Measurements from ENCODE around the gene SLC2A8.

SLC2A8 gene

DNA sequence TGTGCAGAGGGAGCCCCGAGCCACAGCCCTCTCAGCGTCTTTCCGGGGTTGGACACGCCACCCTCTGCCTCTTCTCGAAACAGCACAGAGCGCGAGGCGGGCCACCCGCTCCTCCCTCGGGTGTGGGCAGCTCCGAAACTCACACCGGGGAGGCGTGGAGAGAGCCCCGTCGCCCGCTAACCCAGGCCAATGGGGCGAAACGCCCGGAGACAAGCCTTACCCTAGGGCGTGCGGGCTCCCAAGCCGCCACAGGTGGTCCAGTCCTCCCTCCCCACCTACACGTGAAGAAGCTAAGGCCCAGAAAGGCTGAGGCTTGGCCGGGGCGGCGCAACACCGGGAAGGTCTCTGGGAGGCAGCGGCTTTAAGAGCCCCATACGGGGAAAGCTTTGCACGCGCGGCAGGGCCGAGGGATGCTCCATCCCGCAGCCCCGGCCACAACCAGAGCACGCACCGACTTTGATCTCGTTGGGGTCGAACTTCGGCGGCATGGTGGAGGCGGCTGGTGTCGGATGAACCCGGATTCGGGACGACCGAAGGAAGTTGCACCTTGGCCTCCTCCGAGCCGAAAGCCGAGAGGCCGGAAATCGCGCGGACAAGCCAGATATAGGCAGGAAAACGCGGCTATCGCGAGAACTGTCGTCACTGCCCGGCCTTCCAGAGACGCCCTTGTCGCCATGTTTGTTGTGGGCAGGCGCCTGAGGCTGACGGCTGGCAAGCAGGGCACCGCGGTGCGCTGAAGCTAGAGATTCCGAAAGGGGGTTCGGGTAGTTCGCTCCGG lies 54.0 kb downstream of the SLC2A8 start, which contains the start of the genes LRSAM1 and RPL12:
Gene LRSAM1, plus strand, starts transcription at position 681 of the 778 bp plus-strand sequence. CDS start 3,018 bp downstream, outside the sequence.
Gene RPL12, minus strand, starts transcription at position 577 of the 778 bp plus-strand sequence. Its CDS starts 89 bp downstream, at position 488.
- Histone ChIP-seq H3K27me3 (ENCODE audit: control insufficient read depth, insufficient read depth, low read length) (no peaks in the 10 kb centered on the region), H3K4me1 (ENCODE audit: control insufficient read depth, insufficient read depth, low read length) (peaks cover 11% of the 10 kb centered on the region), H3K36me3 (ENCODE audit: control insufficient read depth, insufficient read depth, low read length) (peaks cover 57% of the 10 kb centered on the region)

GRCh38 chr9:127451608-127451857 lies 54.6 kb downstream of the SLC2A8 start:
- Histone ChIP-seq H3K4me1 (ENCODE audit: control insufficient read depth, insufficient read depth, low read length) (peaks cover 11% of the 10 kb centered on the region), H3K4me3 (ENCODE audit: low read depth, low read length) (peak overlapping the region; percentile 96), H3K27me3 (ENCODE audit: control insufficient read depth, insufficient read depth, low read length) (no peaks in the 10 kb centered on the region), H3K9me3 (ENCODE audit: control insufficient read depth, insufficient read depth, low read length) (no peaks in the 10 kb centered on the region), H3K36me3 (ENCODE audit: control insufficient read depth, insufficient read depth, low read length) (peaks cover 52% of the 10 kb centered on the region), H3K27ac (ENCODE audit: low read depth, low read length) (peak overlapping the region; percentile 97), H3K9ac (ENCODE audit: low read depth, low read length) (peak overlapping the region; percentile 49)

More for the DNA sequence above, 54.0 kb downstream of the SLC2A8 start, which contains the start of the genes LRSAM1 and RPL12:
- Histone ChIP-seq H3K27ac (ENCODE audit: low read depth, low read length) (peak within 1 kb of the TSS; percentile 97), H3K4me3 (ENCODE audit: low read depth, low read length) (peak within 1 kb of the TSS; percentile 96), H3K9ac (ENCODE audit: low read depth, low read length) (peak within 1 kb of the TSS; percentile 99), H3K9me3 (ENCODE audit: control insufficient read depth, insufficient read depth, low read length) (no peaks in the 10 kb centered on the region)

- peak overlapping the region; percentile 96 for H3K4me3 ChIP-seq (ENCODE audit: low read depth, low read length)
- H3K36me3 ChIP-seq (ENCODE audit: control insufficient read depth, insufficient read depth, low read length) = peaks cover 51% of the 10 kb centered on the region
Observed at GRCh38 chr9:127451858-127452656, 55.1 kb downstream of the SLC2A8 start.

GRCh38 chr9:127452691-127453090 lies 55.7 kb downstream of the SLC2A8 start:
- Histone ChIP-seq H3K27me3 (ENCODE audit: control insufficient read depth, insufficient read depth, low read length) (no peaks in the 10 kb centered on the region), H3K4me3 (ENCODE audit: low read depth, low read length) (peak overlapping the region; percentile 96), H3K9ac (ENCODE audit: low read depth, low read length) (no peak overlapping the region), H3K9me3 (ENCODE audit: control insufficient read depth, insufficient read depth, low read length) (no peaks in the 10 kb centered on the region), H3K4me1 (ENCODE audit: control insufficient read depth, insufficient read depth, low read length) (peaks cover 11% of the 10 kb centered on the region), H3K36me3 (ENCODE audit: control insufficient read depth, insufficient read depth, low read length) (peaks cover 51% of the 10 kb centered on the region), H3K27ac (ENCODE audit: low read depth, low read length) (no peak overlapping the region)

More at GRCh38 chr9:127451858-127452656, 55.1 kb downstream of the SLC2A8 start:
- Histone ChIP-seq H3K27ac (ENCODE audit: low read depth, low read length) (peak overlapping the region; percentile 46), H3K4me1 (ENCODE audit: control insufficient read depth, insufficient read depth, low read length) (peaks cover 11% of the 10 kb centered on the region), H3K9ac (ENCODE audit: low read depth, low read length) (peak overlapping the region; percentile 49), H3K27me3 (ENCODE audit: control insufficient read depth, insufficient read depth, low read length) (no peaks in the 10 kb centered on the region), H3K9me3 (ENCODE audit: control insufficient read depth, insufficient read depth, low read length) (no peaks in the 10 kb centered on the region)

- Histone ChIP-seq H3K27ac (ENCODE audit: low read depth, low read length) (no peak overlapping the region), H3K9me3 (ENCODE audit: control insufficient read depth, insufficient read depth, low read length) (no peaks in the 10 kb centered on the region), H3K36me3 (ENCODE audit: control insufficient read depth, insufficient read depth, low read length) (peaks cover 37% of the 10 kb centered on the region), H3K27me3 (ENCODE audit: control insufficient read depth, insufficient read depth, low read length) (no peaks in the 10 kb centered on the region), H3K4me3 (ENCODE audit: low read depth, low read length) (no peak overlapping the region), H3K9ac (ENCODE audit: low read depth, low read length) (no peak overlapping the region), H3K4me1 (ENCODE audit: control insufficient read depth, insufficient read depth, low read length) (peaks cover 5% of the 10 kb centered on the region)
Observed at GRCh38 chr9:127455324-127455992, 58.5 kb downstream of the SLC2A8 start.

DNA sequence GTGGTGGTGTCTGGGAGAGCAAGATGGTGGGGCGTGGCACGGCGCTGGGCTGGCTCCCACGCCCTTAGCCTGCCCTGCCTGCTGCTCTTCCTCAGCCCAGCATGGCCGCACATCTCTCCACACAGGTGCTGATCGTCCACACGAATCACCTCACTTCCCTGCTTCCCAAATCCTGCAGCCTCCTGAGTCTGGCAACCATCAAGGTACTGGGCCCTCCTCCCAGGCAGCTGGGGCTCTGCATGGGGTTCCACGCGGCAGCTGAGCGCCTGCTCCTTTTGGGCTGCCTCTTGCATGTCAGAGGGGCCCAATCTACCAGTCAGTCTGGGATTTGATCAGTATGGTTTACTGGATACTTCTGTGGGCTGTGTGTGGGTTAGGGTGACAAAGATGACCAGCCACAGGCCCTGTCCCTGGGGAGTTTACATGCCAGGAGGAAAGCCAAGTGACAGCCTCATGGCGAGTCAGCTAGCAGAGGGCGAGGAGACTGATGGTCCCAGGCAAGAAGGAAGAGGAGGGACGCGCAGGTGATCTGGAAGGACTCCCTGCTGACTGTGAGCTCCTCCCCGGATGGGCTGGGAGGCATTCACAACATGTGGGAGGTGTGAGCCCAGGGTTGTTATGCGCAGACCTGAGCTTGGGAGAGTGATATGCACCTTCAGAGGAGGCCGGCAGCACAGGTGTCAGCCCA lies 60.4 kb downstream of the SLC2A8 start:
- no peak overlapping the region for H3K9ac ChIP-seq (ENCODE audit: low read depth, low read length)
- H3K27ac ChIP-seq (ENCODE audit: low read depth, low read length) = no peak overlapping the region
- H3K4me1 ChIP-seq (ENCODE audit: control insufficient read depth, insufficient read depth, low read length) = peaks cover 3% of the 10 kb centered on the region
- H3K36me3 ChIP-seq (ENCODE audit: control insufficient read depth, insufficient read depth, low read length) = peaks cover 50% of the 10 kb centered on the region
- H3K9me3 ChIP-seq (ENCODE audit: control insufficient read depth, insufficient read depth, low read length) = no peaks in the 10 kb centered on the region
- H3K27me3 ChIP-seq (ENCODE audit: control insufficient read depth, insufficient read depth, low read length) = no peaks in the 10 kb centered on the region
- no peak overlapping the region for H3K4me3 ChIP-seq (ENCODE audit: low read depth, low read length)

Measured in HUES48 (cell line).